PC-3 (cell line): ENCODE data around the gene NPHP3. TPM values are rescaled to one million over a fixed set of nuclear protein-coding genes. Genes with fewer than 3 reads are reported as not detected.

ENCODE experiments used
- ATAC-seq: fragments of 200-7000 bp; cut with Tn5 transposase; 2 replicates; pipeline ENCODE4 v1.9.1; 2020; ENCODE audit warnings: mild to moderate bottlenecking, moderate library complexity
- BruUV-seq: library from RNA; stranded (reverse); fragments of 400-500 nt; replicated peaks from 2 replicates; lab custom pipeline; 2021; lab: Mats Ljungman, UMichigan
- CTCF ChIA-PET: fragments of 300-600 bp; sonication (Branson Sonifier 250); formaldehyde crosslinking; loops from one replicate; lab custom pipeline; 2022; ENCODE audit warnings: antibody characterized with exemption; lab: Charles Lee
- POLR2A ChIA-PET: fragments of 300-600 bp; sonication (Branson Sonifier 250); formaldehyde crosslinking; loops from one replicate; lab custom pipeline; 2022; ENCODE audit warnings: antibody characterized with exemption; ENCODE audit not compliant: unreplicated experiment; lab: Charles Lee
- DNase-seq: peaks from one replicate; pipeline ENCODE4 v3.0.0-alpha.2; 2015
- H2AFZ ChIP-seq: fragments of 300-600 bp; sonication (generic); 2 replicates; pipeline ENCODE4 v1.6.0; 2016; ENCODE audit warnings: antibody characterized with exemption, low read length
- H3F3A ChIP-seq: fragments of 300-600 bp; sonication (generic); one replicate; pipeline ENCODE4 v1.6.0; 2017; ENCODE audit warnings: antibody characterized with exemption, low read length, control low read depth, mild to moderate bottlenecking; ENCODE audit not compliant: unreplicated experiment
- H3K27ac ChIP-seq: fragments of 300-600 bp; sonication (generic); 2 replicates; pipeline ENCODE4 v1.5.1; 2016; ENCODE audit warnings: mild to moderate bottlenecking, low read length
- H3K27me3 ChIP-seq: fragments of 300-600 bp; sonication (generic); 2 replicates; pipeline ENCODE4 v1.6.1; 2016; ENCODE audit warnings: low read length, mixed read lengths
- H3K36me3 ChIP-seq: fragments of 300-600 bp; sonication (generic); 2 replicates; pipeline ENCODE4 v1.6.1; 2016; ENCODE audit warnings: low read depth, mixed run types, low read length, mixed read lengths
- H3K4me1 ChIP-seq: fragments of 300-600 bp; sonication (generic); 2 replicates; pipeline ENCODE4 v1.5.1; 2016; ENCODE audit warnings: low read length; ENCODE audit not compliant: insufficient read depth
- H3K4me2 ChIP-seq: fragments of 300-600 bp; sonication (generic); 2 replicates; pipeline ENCODE4 v1.6.0; 2016; ENCODE audit warnings: low read length
- H3K4me3 ChIP-seq: fragments of 300-600 bp; sonication (generic); 2 replicates; pipeline ENCODE4 v1.5.1; 2016; ENCODE audit warnings: mild to moderate bottlenecking, low read length, mixed read lengths
- H3K79me2 ChIP-seq: fragments of 300-600 bp; sonication (generic); 2 replicates; pipeline ENCODE4 v1.6.1; 2017; ENCODE audit warnings: low read length, mixed read lengths
- H3K9ac ChIP-seq: fragments of 300-600 bp; sonication (generic); 2 replicates; pipeline ENCODE4 v1.6.0; 2016; ENCODE audit warnings: mild to moderate bottlenecking, low read length
- H3K9me2 ChIP-seq: fragments of 300-600 bp; sonication (generic); replicated peaks from 2 replicates; pipeline ENCODE4 v1.6.1; 2016; ENCODE audit warnings: mixed run types, low read length, mixed read lengths
- H3K9me3 ChIP-seq: fragments of 300-600 bp; sonication (generic); 2 replicates; pipeline ENCODE4 v1.6.1; 2016; ENCODE audit warnings: low read length, mixed read lengths
- H4K20me1 ChIP-seq: fragments of 300-600 bp; sonication (generic); 2 replicates; pipeline ENCODE4 v1.6.1; 2016; ENCODE audit warnings: low read length, mixed read lengths
- CTCF ChIP-seq: fragments of 300-600 bp; sonication (generic); conservative IDR thresholded peaks from 2 replicates; pipeline ENCODE4 v1.5.1; 2017; ENCODE audit warnings: antibody characterized with exemption, low read depth, mild to moderate bottlenecking, low read length
- EZH2 ChIP-seq: fragments of 300-600 bp; sonication (generic); IDR thresholded peaks from one replicate; pipeline ENCODE4 v1.6.1; 2017; ENCODE audit warnings: antibody characterized with exemption, mild to moderate bottlenecking, low read length; ENCODE audit not compliant: unreplicated experiment
- EZH2phosphoT487 ChIP-seq: fragments of 300-600 bp; sonication (generic); IDR thresholded peaks from 2 replicates; pipeline ENCODE4 v1.6.1; 2018; ENCODE audit warnings: mild to moderate bottlenecking, antibody characterized with exemption, low read length, borderline replicate concordance
- intact Hi-C: fragments of 100-400 bp; cut with micrococcal nuclease; formaldehyde crosslinking; loops from 2 replicates; pipeline ENCODE4 v1.9.0; 2023
- total RNA-seq: library from RNA; depleted of rRNA; stranded (reverse); fragments of >200 nt; gene quantifications from 2 replicates; pipeline ENCODE4 v1.2.3, GENCODE V29; 2014

Gene NPHP3
- total RNA-seq, 1 experiment from 2014 or later, result 6.2 TPM

- Histone ChIP-seq H3K9me2 (no peaks in the 10 kb centered on the region), H3F3A (no peaks in the 10 kb centered on the region), H3K9me3 (no peaks in the 10 kb centered on the region), H3K27me3 (no peaks in the 10 kb centered on the region), H4K20me1 (no peaks in the 10 kb centered on the region), H3K36me3 (no peaks in the 10 kb centered on the region), H3K9ac (no peak overlapping the region), H3K4me3 (no peak overlapping the region), H3K4me1 (peaks cover 7% of the 10 kb centered on the region), H3K79me2 (no peaks in the 10 kb centered on the region), H2AFZ (no peak overlapping the region), H3K27ac (no peak overlapping the region), H3K4me2 (no peak overlapping the region)
- no TSS peak for BruUV-seq
- TF ChIP-seq EZH2phosphoT487, result no peak
- ChIA-PET CTCF (no interaction called here), POLR2A (no interaction called here)
- ATAC-seq (no peak; the same call in 1 of the 2 replicates), DNase-seq (peak; percentile 38)
- intact Hi-C loops, result no loop called here
These were observed 77.2 kb downstream of the NPHP3 start for GRCh38 chr3:132645058-132645457.

GRCh38 chr3:132643366-132643765, 78.8 kb downstream of the NPHP3 start:
- intact Hi-C loops, result loop anchor here (5.0 kb wide), 1 partner anchor 291 kb away; no protein-coding TSS in a partner anchor
- Histone ChIP-seq H4K20me1 (no peaks in the 10 kb centered on the region), H3K9me2 (no peaks in the 10 kb centered on the region), H3K4me1 (peaks cover 7% of the 10 kb centered on the region), H2AFZ (no peak overlapping the region), H3K4me3 (no peak overlapping the region), H3K9ac (no peak overlapping the region), H3K36me3 (no peaks in the 10 kb centered on the region), H3K9me3 (no peaks in the 10 kb centered on the region), H3F3A (no peaks in the 10 kb centered on the region), H3K27ac (no peak overlapping the region), H3K4me2 (no peak overlapping the region), H3K79me2 (no peaks in the 10 kb centered on the region), H3K27me3 (no peaks in the 10 kb centered on the region)
- POLR2A ChIA-PET, result no interaction called here
- no peak for TF ChIP-seq EZH2phosphoT487
- TF ChIP-seq EZH2, result no peak
- TF ChIP-seq CTCF, result no peak
- ATAC-seq, result no peak
- CTCF ChIA-PET, result interaction anchor here (0.6 kb wide), 1 partner anchor 41 kb away, joined by 3 read pairs; no protein-coding TSS in a partner anchor
- no TSS peak for BruUV-seq
- no peak for DNase-seq

GRCh38 chr3:132642539-132642847, 79.7 kb downstream of the NPHP3 start:
- no peak overlapping the region for H3K27ac ChIP-seq
- H3K36me3 ChIP-seq, result no peaks in the 10 kb centered on the region
- no peaks in the 10 kb centered on the region for H3F3A ChIP-seq
- H3K4me2 ChIP-seq, result no peak overlapping the region
- ATAC-seq (no peak), DNase-seq (no peak)
- BruUV-seq, result no TSS peak
- H4K20me1 ChIP-seq, result no peaks in the 10 kb centered on the region
- no peak overlapping the region for H3K9ac ChIP-seq
- no peak overlapping the region for H3K4me3 ChIP-seq
- intact Hi-C loops, result loop anchor here (1.0 to 5.0 kb wide), 2 partner anchors 106 to 290 kb away; no protein-coding TSS in a partner anchor
- no peaks in the 10 kb centered on the region for H3K27me3 ChIP-seq
- ChIA-PET POLR2A (no interaction called here), CTCF (interaction anchor here (1.5 kb wide), 1 partner anchor 107 kb away, joined by 10 read pairs; no protein-coding TSS in a partner anchor)
- H3K9me3 ChIP-seq, result no peaks in the 10 kb centered on the region
- peaks cover 16% of the 10 kb centered on the region for H3K4me1 ChIP-seq
- no peak overlapping the region for H2AFZ ChIP-seq
- no peaks in the 10 kb centered on the region for H3K79me2 ChIP-seq
- TF ChIP-seq EZH2phosphoT487 (no peak), EZH2 (no peak), CTCF (no peak)
- H3K9me2 ChIP-seq, result no peaks in the 10 kb centered on the region
